Measurements from ENCODE around the gene TMEM163.
A peak's percentile ranks its signal among the peaks of the same experiment; 100 is the strongest.

Gene TMEM163

DNA sequence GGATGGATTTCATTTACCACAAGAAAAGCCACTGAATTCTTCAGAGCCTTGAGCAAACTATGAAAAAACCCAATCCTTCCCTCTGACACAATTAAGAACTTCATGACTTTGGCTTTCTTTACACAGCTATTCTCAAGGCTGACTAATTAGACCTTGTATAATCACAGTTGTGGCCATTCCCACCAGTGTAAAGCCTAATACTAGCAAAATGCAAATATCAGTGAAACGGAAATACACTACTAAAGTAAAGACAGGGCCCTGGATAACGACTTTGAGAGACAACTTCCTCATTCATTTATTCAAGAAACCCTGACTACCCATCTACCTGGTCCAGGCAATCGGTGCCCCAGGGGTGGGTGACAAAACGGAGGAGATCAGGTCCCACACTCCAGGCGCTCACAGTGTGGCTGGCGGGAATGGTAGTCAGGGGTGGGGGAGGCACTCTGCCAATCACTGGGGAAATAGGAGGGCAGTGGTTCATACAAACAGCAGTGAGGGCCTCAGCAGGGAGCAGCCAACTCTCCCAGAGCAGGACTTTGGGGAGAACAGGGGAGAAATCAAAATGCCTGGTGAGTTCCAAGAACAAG is 28.1 kb downstream of the TMEM163 start:
- no peak for DNase-seq

DNA sequence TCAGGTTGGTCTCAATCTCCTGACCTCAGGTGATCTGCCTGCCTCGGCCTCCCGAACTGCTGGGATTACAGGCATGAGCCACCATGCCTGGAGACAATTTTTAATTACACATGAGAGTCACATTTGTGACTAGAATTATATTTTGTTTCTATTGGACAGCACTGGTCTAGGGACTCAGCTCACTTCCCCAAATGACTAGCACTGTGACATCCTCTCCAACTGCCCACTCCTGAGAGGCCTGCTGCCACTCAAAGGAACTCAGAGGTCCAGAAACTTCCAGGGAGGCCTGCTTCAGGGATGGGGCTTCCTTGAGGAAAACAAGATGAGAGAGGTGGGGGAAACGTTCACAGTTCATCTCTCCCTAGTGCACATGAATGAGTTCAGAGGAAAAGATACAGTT is 29.5 kb downstream of the TMEM163 start:
- DNase-seq = no peak

DNA sequence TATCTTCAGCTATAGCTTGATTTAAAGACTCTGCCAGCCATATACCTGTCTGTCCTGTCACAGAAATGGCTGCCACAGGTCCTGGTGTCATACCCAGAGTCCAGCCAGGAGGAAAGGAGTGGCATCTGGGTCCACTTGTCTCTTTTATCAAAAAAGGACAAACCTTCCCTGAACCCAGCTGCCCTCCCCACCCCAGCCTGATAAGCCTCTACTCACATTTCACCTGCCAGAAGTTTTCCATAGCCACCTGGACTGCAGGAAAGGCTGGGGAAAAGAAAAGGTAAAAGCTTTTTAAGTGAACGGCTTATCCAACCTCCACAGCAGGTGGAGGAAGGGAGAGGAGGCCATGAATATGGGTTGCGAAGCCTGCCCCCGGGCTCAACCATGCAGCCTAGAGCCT is 32.8 kb downstream of the TMEM163 start:
- no peak for DNase-seq

DNA sequence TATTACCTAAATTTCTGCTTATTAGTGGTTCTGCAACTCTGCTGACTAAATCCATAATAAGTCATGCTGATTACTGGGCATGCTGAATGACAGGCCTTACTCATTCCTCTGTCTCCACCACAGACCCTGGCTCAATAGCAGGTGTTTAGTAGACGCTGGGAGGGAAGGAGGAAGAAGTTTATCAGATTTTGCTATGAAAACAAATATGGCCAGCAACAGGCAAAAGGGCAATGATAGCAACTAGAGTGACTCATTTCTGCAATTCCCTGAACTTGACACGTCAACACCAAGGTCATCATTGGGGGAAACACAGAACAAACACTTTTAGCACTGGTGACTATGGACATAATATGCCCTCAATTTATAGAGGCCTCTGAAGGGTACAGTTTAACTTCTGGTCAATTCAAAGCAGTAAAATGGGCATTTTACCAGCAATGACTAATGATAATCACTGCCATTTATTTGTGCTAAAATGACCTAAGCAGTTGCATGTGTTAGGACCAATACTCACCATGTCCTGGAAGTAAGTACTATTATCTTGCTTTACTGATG is 35.2 kb downstream of the TMEM163 start:
- DNase-seq = no peak

DNA sequence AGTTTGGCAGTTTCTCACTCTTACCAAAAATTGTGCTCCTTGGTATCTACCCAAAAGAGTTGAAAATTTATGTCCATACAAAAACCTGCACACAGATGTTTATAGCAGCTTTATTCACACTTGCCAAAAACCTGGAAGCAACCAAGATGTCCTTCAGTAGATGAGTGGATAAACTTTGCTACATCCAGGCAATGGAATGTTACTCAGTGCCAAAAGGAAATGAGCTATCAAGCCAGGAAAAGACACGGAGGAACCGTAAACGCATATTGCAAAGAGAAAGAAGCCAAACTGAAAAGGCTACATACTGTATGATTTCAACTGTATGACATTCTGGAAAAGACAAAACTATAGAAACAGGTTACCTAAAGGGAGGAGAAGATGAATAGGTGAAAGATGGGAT is 36.1 kb downstream of the TMEM163 start:
- DNase-seq = no peak

DNA sequence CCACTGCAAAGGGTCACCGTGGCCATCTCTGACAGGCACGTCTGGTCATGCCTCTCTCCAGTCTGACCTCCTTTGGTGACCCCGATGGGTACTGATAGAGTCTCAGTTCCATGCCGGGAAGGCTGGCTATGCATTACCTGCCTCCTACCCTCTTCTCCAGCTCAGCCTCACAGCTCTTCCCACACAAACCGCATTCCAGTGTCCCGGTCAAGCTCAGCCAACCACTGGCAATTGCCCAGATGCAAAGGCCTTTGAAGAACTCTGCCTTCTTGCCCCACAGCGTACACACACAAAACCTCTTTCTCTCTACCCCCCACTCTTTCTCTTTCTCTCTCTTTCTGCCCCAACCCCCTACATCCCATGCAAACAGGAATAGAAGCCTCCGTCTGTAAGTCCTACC is 37.6 kb downstream of the TMEM163 start:
- DNase-seq = no peak

DNA sequence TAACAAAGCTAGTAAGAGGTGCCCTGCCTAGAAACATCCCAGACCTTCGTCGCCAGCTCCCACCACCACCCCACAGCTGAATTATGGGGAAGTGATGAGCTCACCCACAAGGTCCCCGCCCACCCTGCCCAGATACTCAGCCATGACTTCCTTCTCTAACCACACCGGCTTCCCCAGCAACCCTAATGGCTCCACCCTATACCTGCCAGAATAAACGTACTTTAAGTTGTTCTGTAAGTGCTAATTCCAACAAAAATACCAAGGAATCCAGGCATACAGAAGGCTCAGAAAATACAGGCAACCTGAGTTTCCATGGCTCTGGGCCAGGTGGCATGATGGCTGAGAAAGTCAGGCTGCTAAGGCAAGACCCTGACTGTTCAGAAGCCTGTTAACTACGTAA is 39.1 kb downstream of the TMEM163 start:
- no peak for DNase-seq

DNA sequence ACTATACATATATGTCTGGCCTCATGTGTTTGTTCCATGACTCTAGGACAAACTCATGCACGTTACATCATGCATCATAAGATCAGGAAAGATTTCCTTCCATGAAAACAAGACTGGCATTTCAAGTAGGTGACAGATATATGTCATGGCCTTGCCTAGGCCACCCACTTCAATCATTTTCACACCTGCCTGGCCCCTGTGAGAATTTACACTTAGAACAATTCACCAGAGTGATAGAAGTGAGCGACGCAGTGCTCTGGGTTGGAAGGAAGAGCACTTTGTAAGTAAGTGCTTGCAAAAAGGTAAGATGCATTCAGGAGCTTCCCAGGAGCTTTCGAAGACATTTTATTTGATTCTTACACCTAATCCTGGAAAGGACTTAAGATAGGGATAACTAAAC is 39.5 kb downstream of the TMEM163 start:
- DNase-seq = no peak

DNA sequence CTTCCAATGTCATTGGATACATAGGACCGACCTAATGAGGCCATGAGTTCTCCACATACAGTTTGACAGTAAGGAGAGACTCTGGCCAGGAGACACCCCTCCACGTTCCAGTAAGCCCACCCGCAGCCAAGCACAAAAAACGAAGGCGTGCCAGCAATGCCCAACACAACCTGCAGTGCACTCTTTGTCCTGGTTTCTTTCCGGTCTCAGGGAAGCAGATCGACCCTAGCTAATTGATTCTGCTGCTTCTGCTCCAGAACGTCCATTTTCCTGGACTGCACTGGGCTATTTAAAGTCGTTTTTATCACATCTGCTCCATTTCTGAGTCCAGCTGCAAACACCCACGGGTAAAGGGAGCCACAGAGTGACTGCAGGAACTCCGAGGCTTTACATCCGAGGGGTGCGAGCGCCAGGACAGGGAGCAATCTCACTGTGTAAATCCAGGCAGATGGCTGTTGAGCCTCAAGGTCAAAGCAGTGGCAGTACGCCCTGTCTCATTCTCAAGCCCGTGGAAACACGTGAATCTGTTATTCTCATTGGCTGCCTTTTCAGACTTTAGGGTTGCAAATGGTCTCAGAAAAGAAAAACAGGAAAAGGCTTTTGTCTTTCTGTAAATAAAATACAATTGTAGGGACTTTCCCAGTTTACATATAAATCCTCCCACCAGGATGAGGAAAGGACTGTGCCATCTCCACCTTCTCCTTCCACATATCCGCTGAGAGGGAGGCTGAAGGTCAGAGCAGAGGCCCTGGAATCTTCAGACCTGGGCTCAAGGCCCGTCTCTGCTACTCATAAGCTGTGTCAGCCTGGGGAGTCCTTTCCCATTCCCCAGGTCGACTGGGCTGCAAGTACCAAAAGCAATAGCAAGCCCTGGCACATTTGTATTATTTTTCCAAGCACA is 40.7 kb downstream of the TMEM163 start:
- DNase-seq = no peak

DNA sequence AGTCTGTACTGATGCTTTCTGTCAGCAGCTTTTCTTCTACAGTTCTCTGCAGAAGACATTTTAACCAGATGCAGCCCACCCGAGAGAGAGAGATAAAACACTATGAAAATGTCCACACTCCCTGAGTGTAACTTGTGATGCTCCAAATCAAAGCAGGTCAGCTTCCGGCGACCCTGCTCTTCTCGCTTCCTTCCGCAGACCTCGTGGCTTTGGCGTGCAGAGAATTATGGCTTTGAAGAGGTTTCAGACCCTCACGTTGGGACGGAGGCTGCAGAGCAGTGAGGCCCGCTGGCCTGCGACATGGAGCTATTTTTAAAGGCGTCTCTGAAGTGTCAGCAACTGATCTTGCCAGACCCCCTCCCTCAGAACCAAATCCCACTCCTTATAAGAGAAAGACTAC is 41.8 kb downstream of the TMEM163 start:
- no peak for DNase-seq

DNA sequence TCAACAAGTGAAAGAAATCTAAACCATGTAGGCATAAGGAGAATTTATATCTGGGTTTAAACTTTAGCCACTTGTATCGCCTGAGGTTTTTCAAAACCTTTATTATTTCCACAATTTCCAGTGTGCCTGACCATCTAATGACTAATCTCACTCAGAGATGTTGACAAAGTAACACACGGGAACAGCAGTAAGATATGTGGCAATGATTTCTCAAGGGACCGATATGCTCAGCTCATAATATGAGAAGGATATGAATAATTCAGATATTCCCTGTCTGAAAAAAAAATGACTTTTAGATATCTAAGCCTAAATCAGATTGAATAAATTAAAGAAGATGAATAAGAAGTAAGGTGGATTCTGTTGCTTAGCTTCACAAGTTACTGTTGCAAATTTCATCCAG is 43.5 kb downstream of the TMEM163 start:
- DNase-seq = no peak

DNA sequence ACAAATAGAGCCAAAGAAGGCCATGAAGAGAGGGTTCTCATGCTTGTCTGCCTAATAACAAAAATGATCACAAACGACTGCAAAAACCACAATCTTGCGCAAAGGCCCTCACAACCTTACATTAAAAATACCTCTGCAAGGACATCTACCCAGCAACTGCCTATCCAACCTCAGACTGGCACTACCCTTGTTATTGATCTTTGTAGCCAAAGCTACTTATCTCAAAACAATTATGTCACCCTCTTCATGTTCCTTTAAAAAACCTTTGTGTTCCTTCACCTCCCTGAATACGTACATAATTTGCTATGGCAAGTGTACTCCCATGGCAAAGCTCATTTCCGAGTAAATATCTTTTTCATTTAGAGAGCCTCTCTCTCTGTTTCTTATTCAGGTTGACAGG is 44.1 kb downstream of the TMEM163 start:
- no peak for DNase-seq

DNA sequence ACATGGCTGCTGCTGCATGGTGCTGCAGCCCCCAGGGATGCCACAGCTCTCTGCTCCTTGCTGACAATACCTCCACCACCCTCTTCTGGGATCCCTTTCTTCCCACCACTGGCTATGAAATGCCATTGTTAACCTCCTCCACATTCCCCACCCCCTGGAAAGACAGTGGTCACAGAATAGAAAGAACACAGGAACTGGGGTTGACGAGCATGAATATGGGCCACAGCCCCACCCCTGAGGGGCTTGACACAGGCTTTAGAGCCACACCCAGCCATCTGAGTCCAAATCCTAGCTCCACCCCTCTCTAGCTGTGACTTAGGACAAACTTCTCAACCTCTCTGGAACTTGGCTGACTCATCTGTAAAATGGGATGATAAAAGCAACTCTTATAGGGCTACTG is 47.3 kb downstream of the TMEM163 start:
- DNase-seq = no peak

DNA sequence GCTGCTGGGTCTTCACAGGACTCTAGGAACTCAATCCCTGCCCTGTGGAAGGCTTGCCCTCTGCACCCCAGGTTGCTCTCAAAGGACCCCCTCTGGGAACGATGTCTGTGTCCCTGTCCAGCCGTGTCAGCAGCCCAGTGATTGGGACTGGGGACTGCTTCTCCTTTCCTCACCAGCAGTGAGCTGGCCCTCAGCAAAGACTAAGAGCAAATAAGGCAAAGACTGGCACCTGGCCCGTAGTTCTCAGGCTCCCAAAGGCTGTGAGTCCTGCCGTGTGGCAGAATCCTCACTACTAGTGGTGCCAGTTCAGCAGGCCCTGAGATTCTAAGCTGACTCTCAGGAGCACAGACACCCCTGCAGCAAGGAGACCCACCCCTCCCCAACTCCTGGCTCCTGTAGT is 47.8 kb downstream of the TMEM163 start:
- DNase-seq = no peak

DNA sequence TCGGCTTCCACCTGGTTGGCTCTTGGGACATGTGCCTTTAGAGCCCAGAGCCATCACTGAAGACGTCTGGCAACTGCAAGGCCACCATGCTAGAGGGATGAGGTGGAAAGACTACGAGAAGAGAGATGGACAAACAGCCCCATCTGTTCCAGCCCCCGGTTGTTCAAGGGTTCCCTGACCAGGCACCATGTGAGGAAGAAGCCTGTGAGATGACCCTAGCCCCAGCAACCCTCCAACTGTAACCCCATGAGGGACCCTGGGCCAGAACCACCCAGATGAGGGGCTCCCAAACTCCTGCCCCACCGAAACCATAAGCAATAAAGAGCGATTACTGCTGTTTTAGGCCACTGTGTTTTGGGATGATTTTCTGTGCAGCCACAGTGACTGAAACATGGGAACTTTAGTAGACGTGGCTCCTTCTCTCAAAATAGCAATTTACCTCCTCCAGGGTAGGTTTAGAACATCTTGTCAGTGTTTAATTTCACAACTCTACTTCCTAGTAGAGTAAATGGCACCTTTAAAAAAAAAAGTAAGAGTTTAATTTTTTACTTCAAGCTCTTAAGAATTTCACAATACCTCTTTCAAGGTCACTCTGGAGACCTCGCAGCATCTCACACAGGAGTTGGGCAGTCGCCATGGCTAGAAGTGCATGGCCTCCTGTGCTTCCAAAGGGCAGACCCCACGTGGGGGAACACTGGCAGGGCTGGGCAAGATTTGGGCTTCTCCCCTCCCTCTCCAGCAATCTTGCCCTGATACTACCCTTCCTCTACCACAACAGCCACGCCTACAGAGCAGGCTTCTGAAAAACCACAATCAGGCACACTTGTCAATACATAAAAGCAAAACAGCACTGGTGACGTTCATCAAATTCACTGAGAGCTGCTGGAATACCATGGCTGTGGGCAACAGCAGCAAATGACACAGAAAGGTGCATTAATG is 48.8 kb downstream of the TMEM163 start:
- DNase-seq = peak; percentile 74

DNA sequence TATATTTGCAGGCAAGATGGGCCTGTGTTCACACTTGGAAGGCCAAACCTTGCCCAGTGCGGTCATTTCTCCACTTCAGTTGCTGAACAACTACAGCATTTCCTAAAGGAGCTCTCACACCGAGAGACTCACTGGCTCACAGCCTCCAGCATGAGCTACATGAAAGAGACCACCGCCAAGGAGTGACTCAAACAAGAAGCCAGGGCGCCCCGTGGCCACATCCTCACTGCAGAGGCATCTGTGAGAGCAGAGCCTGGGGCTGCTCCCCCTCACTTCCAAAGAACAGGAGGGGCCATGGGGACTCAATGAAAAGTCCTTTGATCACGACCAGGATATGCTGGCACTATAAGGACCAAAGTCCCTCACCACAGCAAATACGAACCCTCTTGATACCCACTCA is 50.0 kb downstream of the TMEM163 start:
- DNase-seq = peak; percentile 88

DNA sequence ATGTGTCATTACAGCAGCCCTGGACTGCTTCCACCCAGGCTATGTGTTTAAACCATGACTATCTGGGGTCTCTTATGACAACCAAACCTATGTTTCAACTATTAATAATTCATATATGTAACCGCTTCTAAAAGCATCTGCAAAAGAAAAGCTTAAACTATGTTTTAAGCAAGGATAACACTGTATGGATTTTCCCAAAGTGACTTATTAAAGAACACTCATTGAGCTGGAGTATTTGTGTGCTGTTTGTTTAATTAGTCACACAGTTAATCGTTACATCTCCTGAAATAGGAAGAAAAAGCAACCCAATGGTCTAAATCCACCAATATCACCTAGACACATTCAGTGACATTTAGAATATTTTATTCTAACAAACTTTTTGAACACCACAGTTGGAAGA is 51.3 kb downstream of the TMEM163 start:
- DNase-seq = no peak

DNA sequence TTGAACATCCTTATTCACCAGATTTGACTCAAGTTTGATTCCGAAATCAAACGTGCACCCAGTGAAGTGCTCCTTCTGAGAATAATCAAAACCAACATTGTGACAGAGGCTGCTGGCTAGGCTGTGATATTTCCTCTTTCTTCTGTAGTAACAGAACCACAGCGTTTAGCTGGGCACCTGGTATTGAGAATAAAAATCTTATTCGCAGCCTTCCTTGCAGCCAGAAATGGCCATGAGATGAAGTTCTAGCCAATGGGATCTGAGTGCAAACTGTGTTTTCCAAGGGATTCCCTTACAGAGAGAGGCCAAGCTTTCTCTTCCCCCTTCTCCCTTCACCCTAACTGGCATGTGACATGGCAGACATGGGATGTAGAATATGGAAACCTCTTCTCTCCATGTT is 51.7 kb downstream of the TMEM163 start:
- DNase-seq = peak; percentile 50

DNA sequence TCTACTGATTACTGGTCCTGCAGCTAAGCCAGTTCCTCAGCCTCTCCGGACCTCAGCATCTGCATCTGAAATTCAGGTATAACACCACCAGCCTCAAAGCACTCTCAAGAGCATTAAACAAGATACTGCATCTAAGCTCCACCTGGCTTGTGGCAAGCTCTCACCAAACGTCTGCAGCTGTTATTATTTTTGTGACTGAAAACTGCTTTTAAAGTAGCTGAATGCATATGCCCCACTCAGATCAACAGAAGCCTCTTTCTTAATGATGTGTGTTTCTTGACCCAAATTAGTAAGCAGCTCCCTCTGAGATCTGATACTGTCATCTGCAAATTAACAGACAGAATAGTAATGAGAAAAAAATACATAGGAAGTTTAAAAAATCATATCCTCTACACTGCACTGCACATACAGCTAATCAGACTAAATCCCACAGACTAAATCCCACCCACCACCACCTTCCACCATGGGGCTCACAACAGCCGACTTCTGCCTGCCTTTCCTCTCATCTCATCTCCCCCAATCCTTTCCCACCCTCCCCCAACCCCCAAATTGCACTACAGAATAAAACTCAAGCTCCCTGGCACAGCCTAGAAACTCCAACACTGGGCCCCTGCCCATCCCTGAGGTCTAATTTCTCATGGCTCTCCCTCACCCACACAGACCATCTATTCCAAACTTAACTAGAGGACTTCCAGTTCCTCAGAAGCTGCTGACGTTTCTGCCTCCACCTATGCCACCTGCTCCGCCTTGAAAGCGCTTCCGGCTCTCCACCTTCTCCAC is 52.9 kb downstream of the TMEM163 start:
- no peak for DNase-seq

DNA sequence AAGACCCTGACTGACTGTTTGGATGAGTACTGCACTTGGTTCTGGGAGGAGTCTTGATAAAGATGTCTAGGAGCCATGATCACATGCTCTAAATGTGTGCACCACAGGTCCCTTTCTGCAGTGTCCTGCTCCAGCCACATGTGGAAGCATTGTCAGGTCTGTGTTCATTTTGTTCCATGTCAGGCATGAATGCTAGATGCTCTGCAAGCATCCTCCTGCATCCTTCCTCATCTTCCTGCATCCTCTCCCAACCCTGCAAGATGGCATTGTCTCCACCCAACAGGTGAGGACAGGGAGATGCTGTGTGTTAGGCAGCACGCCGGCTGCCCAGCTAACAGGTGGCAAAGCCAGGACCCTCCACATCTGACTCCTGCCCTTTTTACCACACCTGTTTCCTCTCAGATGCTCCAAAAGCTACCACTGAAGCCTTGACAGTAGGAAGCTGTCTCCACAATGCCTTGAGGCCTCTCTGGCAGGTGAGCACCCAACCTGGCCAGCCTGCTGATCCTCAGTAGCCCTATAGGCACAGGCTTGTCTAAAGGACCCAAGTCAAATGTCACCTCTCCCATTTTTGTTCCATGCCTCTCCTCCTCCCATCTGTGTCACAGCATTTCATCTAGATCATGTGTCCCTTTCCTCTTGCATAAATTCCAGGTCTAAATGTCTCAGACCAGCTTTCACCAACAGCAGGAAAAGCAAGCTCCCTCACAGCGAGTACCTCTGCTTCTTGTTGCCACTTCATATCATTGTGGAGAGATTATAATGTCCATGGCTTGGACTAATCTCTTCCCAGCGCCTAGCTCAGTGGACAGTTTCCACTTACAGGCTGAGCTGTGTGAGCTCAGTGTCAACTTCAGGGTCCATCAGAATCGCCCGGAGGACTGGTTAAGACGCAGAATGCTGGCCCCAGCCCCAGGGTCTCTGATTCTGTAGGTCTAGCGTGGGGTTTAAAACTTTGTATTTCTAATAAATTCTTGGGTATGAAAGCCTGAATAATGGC is 55.0 kb downstream of the TMEM163 start:
- DNase-seq = no peak

DNA sequence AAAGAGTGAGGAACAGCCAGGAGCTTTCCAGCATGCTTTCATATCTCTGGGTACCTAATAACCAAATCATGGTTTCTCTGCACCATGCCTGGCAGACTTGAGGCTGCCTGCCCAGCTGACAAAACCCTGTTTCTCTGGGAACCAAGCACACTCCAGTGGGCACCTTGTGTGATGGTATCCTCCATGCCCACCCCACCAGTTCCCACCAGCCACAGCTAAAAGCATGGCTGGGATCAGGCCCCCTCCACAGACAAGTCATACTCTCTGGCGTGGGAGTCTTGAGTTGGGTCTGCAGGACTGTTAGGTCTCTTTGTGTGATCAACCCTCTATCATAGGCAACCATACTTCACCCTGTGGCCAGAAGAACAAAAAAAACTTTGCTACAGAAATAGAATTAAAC is 56.0 kb downstream of the TMEM163 start:
- DNase-seq = no peak
